GM21723 (cell line): ENCODE measurements around the gene NPB.

Source experiments
- ATAC-seq: cut with Tn5 transposase; IDR thresholded peaks from one replicate; pipeline ENCODE4 v1.9.1; 2021; ENCODE audit warnings: mild to moderate bottlenecking, moderate library complexity; ENCODE audit not compliant: unreplicated experiment

The NPB gene

GRCh38 chr17:81869221-81870130 lies 32.6 kb upstream of the NPB start:
- no peak for ATAC-seq

GRCh38 chr17:81870131-81870980 lies 31.7 kb upstream of the NPB start:
- ATAC-seq, result no peak

- peak; percentile 18 for ATAC-seq
Measured at GRCh38 chr17:81870981-81871386, 31.1 kb upstream of the NPB start, which contains the start of gene ARHGDIA. ARHGDIA (minus strand) TSS chr17:81871337; CDS start chr17:81869930, 1,407 bp downstream.

DNA sequence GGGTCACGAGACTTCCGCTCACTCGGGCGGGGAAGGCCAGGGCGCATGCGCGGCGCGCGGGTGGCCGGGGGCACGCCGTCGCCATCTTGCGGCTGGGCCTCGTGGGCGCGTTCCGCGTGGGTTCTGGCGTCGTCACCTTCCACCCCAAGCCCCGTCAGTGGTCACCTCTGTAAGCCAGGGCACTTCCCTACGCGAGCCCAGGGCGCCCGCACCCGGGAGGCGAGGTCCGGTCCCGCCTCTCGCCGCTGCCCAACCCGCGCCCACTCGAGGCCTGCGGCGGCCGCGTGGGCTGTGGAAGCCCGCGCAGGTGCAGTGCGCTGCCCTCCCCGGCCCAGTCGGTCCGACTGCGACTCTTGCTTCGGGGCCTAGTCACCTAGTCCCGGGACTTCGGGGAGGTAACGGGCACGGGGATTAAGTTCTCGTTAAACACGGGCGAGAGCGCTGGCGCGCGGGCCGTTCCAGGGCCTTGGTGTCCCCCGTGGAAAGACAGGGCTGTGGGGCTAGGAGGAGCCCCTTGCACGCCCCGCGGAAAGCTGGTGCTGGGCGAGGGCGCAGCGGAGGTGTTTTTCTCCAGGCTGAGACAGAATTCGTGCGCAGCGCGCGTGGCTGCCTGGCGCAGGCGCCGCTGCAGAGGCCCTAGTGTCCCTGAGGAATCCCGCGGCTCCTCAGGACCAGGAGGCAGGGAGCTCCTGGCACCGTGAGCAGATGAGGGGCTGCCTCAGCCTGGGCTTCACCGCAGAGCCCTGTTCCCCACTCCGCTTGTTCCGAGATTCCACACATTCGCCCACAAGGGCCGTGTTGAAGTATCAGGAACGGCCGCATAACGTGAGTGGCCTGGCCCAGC lies 30.4 kb upstream of the NPB start:
- peak; percentile 32 for ATAC-seq

GRCh38 chr17:81877569-81877968 lies 24.5 kb upstream of the NPB start:
- no peak for ATAC-seq

- no peak for ATAC-seq
Measured at GRCh38 chr17:81878294-81878693, 23.7 kb upstream of the NPB start.

DNA sequence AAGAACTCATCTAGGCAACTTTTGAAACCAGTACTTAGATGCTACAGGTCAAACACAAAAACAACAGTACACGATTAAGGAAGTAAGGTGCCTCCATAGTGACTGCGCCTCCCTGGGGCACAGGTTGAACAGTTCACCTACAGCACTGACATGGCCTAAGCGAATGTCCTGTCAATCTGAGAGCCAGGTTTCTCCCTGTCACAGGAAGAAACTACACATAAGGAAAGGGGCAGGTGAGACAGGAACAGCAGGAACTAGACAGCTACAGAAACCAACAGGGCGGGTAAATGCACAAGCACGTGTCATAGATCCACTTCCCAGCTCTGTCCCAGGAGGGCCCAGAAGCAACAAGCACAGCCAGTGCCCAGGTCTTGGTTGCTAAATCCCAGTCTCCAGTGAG lies 22.9 kb upstream of the NPB start:
- ATAC-seq, result no peak

DNA sequence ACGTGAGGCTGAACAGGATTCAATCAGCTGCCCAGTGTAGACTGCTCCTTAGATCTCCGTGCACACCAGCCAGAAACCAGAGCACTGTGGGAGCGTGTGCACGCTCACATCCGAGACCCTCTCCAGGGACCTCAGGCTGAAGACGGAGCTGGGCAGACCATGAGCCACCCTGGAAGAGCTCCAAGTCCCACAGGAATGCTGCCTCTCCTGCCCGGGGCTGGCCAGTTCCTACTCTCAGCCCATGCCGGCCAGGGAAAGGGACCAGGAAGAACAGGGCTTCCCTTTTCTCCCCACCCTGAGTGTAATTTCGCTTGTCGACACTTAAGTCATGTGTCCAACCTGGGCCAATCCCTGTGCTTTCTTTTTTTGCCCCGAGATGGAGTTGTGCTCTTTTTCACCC lies 17.5 kb upstream of the NPB start:
- no peak for ATAC-seq

DNA sequence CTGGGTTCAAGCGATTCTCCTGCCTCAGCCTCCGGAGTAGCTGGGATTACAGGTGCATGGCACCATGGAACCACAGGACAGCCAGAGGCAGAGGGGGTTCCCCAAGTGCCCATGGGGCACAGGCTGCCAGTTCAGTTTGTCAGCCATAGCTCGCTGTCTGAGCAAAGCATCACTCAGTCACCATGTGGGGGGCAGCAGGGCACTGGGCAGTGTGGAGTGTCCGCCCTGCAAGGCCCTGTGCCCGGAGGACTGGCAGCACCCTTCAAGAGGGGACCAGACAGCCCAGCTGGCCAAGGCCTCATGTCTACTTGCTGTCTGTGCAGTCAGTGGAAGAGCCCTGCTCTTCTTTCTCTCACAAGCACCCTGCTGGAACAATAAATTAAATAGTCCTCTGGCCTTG lies 17.1 kb upstream of the NPB start:
- ATAC-seq, result no peak

DNA sequence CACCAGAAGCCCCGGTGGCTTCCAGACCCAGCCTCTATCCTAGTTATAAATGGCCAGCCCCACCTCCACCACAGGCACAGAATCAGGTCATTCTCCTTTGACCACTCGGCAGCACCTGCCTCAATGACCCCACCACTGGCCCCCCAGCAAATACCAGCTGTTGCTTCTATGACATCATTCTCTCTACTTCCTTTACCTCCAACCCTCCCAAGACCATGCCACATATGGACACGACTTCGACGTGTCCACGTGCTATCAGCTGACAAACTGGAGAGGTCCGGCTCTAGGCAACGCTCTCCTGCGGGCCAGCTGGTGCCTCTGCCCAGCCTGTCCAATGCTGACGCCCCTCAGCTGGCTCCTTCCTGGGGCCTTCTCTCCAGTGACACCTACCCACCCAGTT lies 16.6 kb upstream of the NPB start:
- no peak for ATAC-seq

DNA sequence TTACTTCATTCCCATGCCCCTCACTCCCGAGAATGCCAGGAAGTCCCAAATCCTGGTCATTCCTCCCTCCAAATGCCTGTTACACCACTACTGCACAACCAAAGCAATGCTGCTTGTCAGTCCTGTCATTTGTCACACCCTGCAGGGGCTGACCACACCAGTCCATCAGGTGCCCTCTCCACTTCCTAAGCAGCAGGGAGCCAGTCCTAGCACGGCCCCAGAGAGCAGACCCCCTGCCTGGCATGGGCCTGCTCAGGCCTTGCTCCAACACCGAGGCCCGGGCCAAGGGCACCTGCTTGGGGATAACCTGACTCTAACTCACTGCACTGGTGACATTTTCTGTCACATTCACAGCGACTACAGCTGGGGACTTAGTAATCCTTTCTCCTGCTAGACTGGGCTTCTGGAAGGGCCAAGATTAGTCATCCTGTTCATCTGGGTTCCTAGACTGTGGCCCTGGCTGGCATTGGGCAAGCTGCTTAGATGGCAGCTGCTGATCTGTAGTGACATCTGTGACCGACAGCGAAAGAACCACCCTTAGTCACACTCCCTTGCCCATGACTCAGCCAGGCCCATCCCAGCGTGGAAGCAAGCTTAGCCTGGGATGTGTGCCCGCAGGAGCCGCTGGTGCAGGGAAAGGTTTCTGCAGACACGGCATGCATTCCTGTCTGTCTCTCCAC lies 16.0 kb upstream of the NPB start:
- ATAC-seq, result no peak

GRCh38 chr17:81888105-81888987 lies 13.7 kb upstream of the NPB start:
- ATAC-seq, result no peak

- no peak for ATAC-seq
Measured at GRCh38 chr17:81888988-81889595, 12.9 kb upstream of the NPB start.

DNA sequence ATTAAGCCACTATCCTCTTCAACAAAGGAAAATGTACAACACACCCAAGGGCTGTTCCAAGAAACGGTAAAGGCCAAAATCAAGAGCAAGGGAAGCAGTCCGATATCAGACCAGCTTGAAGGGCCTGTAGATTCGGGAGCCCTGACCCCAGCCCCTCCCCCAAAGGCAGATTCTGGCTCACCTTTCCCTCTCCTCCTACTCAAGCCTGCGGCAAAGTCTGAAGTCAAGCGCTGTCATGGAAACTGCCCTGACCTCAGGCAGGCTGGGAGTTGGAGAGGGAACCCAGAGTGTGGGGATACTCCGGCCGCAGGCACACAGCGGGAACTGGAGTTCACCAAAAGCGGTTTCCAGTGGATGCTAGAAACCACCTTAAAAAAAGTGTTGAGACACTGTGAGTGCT lies 12.4 kb upstream of the NPB start:
- no peak for ATAC-seq

DNA sequence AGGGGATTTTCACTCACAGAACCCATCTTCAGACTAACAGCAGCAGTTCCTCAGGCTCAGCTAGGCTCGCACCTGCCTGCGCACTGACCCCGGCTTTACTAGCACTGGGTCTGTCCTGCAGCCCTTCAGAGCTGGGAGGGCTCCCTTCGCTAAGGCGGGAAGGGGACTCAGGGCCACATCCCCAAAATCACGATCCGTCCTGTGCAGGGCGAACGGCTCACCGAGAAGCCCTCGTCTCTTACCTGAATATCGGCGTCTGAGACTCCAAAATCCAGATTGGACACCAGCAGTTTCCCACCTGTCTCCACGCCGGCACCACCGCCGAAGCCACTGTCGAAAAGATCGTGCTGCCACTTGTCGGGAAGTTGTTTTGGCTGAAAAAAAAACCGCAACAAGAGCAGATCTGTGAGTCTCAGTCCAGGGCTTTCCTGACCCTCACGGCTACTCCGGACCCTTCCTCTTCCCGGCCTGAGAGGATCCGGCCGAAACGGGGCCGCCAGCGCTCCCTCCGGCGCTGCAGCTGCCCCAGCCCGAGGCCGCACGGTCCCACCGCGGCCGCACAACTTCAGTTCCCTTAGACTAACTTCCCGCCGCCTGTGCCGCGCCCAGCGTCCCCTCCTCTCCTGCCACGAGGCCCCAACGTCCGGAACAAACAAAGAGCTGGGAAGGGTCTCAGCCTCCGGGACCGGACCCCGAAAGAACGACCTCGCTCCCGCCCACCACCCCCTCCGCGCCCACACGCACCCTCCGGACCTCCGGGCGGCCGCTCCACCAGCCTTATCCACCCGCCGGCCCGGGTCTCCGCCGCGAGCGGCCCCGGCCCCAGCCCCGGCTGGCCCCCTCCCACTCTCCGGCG lies 11.4 kb upstream of the NPB start:
- ATAC-seq, result no peak

DNA sequence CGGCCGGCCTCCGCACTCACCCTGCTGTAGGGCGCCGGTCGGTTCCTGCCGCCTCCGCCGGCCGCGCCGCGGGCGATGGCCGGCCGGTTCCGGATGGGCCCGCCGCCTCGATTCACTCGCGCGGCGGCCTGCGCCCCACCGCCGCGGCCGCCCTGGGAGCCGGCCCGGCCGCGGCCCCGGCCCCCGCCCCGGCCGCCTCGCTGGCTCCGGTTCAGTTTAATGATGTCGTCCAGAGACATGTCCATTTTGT lies 10.8 kb upstream of the NPB start:
- no peak for ATAC-seq

DNA sequence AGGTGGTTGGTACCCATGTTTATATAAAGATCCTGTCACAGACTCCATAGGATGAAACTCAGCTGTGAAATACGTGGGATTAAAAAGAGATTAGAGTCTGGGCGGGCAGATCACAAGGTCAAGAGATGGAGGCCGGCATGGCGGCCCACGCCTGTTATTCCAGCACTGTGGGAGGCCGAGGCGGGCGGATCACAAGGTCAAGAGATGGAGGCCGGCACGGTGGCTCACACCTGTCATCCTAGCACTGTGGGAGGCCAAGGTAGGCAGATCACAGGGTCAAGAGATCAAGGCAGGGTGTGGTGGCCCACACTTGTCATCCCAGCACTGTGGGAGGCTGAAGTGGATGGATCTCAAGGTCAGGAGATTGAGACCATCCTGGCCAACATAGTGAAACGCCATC lies 6.6 kb upstream of the NPB start:
- no peak for ATAC-seq
